HG02763 (cell line): ENCODE results near the gene ARHGAP6.
"Not testable (repeated sequence)": the region's sequence is repeated elsewhere in the genome, so short reads cannot be mapped to it uniquely, and the experiment has no call there.

Experiments used
- ATAC-seq: cut with Tn5 transposase; IDR thresholded peaks from one replicate; pipeline ENCODE4 v1.9.1; 2021; ENCODE audit warnings: mild to moderate bottlenecking, moderate library complexity; ENCODE audit not compliant: unreplicated experiment

ARHGAP6 gene

GRCh38 chrX:11579636-11580600 is 85.8 kb downstream of the ARHGAP6 start:
- no peak for ATAC-seq

- ATAC-seq, result not testable (repeated sequence)
Observed at GRCh38 chrX:11578301-11578700, 87.4 kb downstream of the ARHGAP6 start.

- no peak for ATAC-seq
Observed at GRCh38 chrX:11577603-11578002, 88.1 kb downstream of the ARHGAP6 start.

GRCh38 chrX:11575332-11575731 is 90.4 kb downstream of the ARHGAP6 start:
- ATAC-seq, result no peak

- ATAC-seq, result no peak
Observed at GRCh38 chrX:11567528-11568220, 98.0 kb downstream of the ARHGAP6 start.

GRCh38 chrX:11566789-11567188 is 98.9 kb downstream of the ARHGAP6 start:
- ATAC-seq, result no peak

- ATAC-seq, result no peak
Observed at GRCh38 chrX:11566173-11566572, 99.5 kb downstream of the ARHGAP6 start.

GRCh38 chrX:11564546-11564945 is 101.2 kb downstream of the ARHGAP6 start:
- no peak for ATAC-seq

GRCh38 chrX:11562570-11562969 is 103.2 kb downstream of the ARHGAP6 start:
- no peak for ATAC-seq

- ATAC-seq, result no peak
Observed at GRCh38 chrX:11558972-11559371, 106.7 kb downstream of the ARHGAP6 start.

- ATAC-seq, result no peak
Observed at GRCh38 chrX:11557120-11557519, 108.6 kb downstream of the ARHGAP6 start.

- ATAC-seq, result no peak
Observed at GRCh38 chrX:11555759-11556158, 110.0 kb downstream of the ARHGAP6 start.

GRCh38 chrX:11553594-11553993 is 112.1 kb downstream of the ARHGAP6 start:
- no peak for ATAC-seq

- ATAC-seq, result no peak
Observed at GRCh38 chrX:11551151-11551550, 114.6 kb downstream of the ARHGAP6 start.

- ATAC-seq, result no peak
Observed at GRCh38 chrX:11546917-11547316, 118.8 kb downstream of the ARHGAP6 start.

GRCh38 chrX:11543249-11543648 is 122.5 kb downstream of the ARHGAP6 start:
- no peak for ATAC-seq

GRCh38 chrX:11541510-11541909 is 124.2 kb downstream of the ARHGAP6 start:
- ATAC-seq, result no peak

- no peak for ATAC-seq
Observed at GRCh38 chrX:11540532-11541377, 125.0 kb downstream of the ARHGAP6 start.

GRCh38 chrX:11537141-11537540 is 128.6 kb downstream of the ARHGAP6 start:
- no peak for ATAC-seq

GRCh38 chrX:11535156-11535919 is 130.4 kb downstream of the ARHGAP6 start:
- no peak for ATAC-seq
